Activated T-helper 1 cell treated with anti-CD3 and anti-CD28 coated beads, Interleukin-2, amount 50 U/mL, for 16 hours (primary cell): ENCODE data around the gene SETBP1.

ENCODE experiments used
- DNase-seq, 2 donors: peaks; one replicate each; pipeline ENCODE4 v3.0.0-alpha.2; 2020; ENCODE audit warnings: low read depth in 1 of 2, low spot score in 1 of 2

SETBP1 gene

GRCh38 chr18:45008694-45009413 lies 328.2 kb downstream of the SETBP1 start:
- no peak for DNase-seq

- DNase-seq = no peak
These were observed 329.1 kb downstream of the SETBP1 start for GRCh38 chr18:45009756-45010155.

- DNase-seq = no peak
These were observed 331.6 kb downstream of the SETBP1 start for GRCh38 chr18:45012286-45012685.

GRCh38 chr18:45014047-45014501 lies 333.4 kb downstream of the SETBP1 start:
- no peak for DNase-seq

GRCh38 chr18:45015788-45016128 lies 335.1 kb downstream of the SETBP1 start:
- no peak for DNase-seq

GRCh38 chr18:45019469-45019868 lies 338.8 kb downstream of the SETBP1 start:
- no peak for DNase-seq

GRCh38 chr18:45023519-45023918 lies 342.8 kb downstream of the SETBP1 start:
- DNase-seq = no peak

- DNase-seq = no peak
These were observed 343.8 kb downstream of the SETBP1 start for GRCh38 chr18:45024357-45025088.

GRCh38 chr18:45025089-45025450 lies 344.4 kb downstream of the SETBP1 start:
- no peak for DNase-seq

GRCh38 chr18:45026162-45026561 lies 345.5 kb downstream of the SETBP1 start:
- DNase-seq = no peak

GRCh38 chr18:45034179-45034578 lies 353.5 kb downstream of the SETBP1 start:
- DNase-seq = no peak

- no peak for DNase-seq
These were observed 356.9 kb downstream of the SETBP1 start for GRCh38 chr18:45037618-45038017.

- no peak for DNase-seq
These were observed 358.7 kb downstream of the SETBP1 start for GRCh38 chr18:45039376-45039775.

GRCh38 chr18:45040879-45041278 lies 360.2 kb downstream of the SETBP1 start:
- DNase-seq = no peak

GRCh38 chr18:45044787-45045186 lies 364.1 kb downstream of the SETBP1 start:
- DNase-seq = no peak

- no peak for DNase-seq
These were observed 365.5 kb downstream of the SETBP1 start for GRCh38 chr18:45046228-45046627.

GRCh38 chr18:45046961-45047360 lies 366.3 kb downstream of the SETBP1 start:
- no peak for DNase-seq

GRCh38 chr18:45049578-45050319 lies 369.1 kb downstream of the SETBP1 start:
- DNase-seq = no peak

GRCh38 chr18:45050712-45051601 lies 370.3 kb downstream of the SETBP1 start:
- DNase-seq = no peak

- DNase-seq = no peak
These were observed 373.9 kb downstream of the SETBP1 start for GRCh38 chr18:45054636-45055035.

- DNase-seq = no peak
These were observed 375.1 kb downstream of the SETBP1 start for GRCh38 chr18:45055811-45056210.
